Measurements from ENCODE around the gene RPL7A.
"Not testable (repeated sequence)": the region's sequence is repeated elsewhere in the genome, so short reads cannot be mapped to it uniquely, and the experiment has no call there.

RPL7A gene

GRCh38 chr9:133347985-133348717 lies at the start of gene RPL7A, which contains the start of gene MED22:
Gene RPL7A, plus strand, starts transcription at chr9:133348218. Its CDS starts 26 bp downstream, at chr9:133348244.
Gene MED22, minus strand, starts transcription at chr9:133348131. Its CDS starts 1,469 bp downstream, at chr9:133346662.
- DNase-seq (ENCODE audit: low spot score), result peak; percentile 90

- not testable (repeated sequence) for DNase-seq (ENCODE audit: low spot score)
These were observed 48.0 kb upstream of the RPL7A start for GRCh38 chr9:133299996-133300395.

GRCh38 chr9:133301253-133302230 lies 46.5 kb upstream of the RPL7A start:
- no peak for DNase-seq (ENCODE audit: low spot score)

- no peak for DNase-seq (ENCODE audit: low spot score)
These were observed 44.5 kb upstream of the RPL7A start for GRCh38 chr9:133303266-133304157.

- DNase-seq (ENCODE audit: low spot score), result no peak
These were observed 43.9 kb upstream of the RPL7A start for GRCh38 chr9:133304158-133304470.

- no peak for DNase-seq (ENCODE audit: low spot score)
These were observed 43.3 kb upstream of the RPL7A start for GRCh38 chr9:133304477-133305377.

GRCh38 chr9:133305731-133306130 lies 42.3 kb upstream of the RPL7A start:
- DNase-seq (ENCODE audit: low spot score), result no peak

- no peak for DNase-seq (ENCODE audit: low spot score)
These were observed 41.5 kb upstream of the RPL7A start for GRCh38 chr9:133306242-133307204.

GRCh38 chr9:133307301-133307700 lies 40.7 kb upstream of the RPL7A start:
- DNase-seq (ENCODE audit: low spot score), result no peak

- DNase-seq (ENCODE audit: low spot score), result no peak
These were observed 38.4 kb upstream of the RPL7A start for GRCh38 chr9:133309608-133310007.

- DNase-seq (ENCODE audit: low spot score), result no peak
These were observed 32.0 kb upstream of the RPL7A start for GRCh38 chr9:133315997-133316396.

GRCh38 chr9:133317551-133317950 lies 30.5 kb upstream of the RPL7A start:
- DNase-seq (ENCODE audit: low spot score), result not testable (repeated sequence)

GRCh38 chr9:133320421-133320881 lies 27.6 kb upstream of the RPL7A start:
- no peak for DNase-seq (ENCODE audit: low spot score)

- no peak for DNase-seq (ENCODE audit: low spot score)
These were observed 26.5 kb upstream of the RPL7A start for GRCh38 chr9:133321411-133321935.

- no peak for DNase-seq (ENCODE audit: low spot score)
These were observed 25.3 kb upstream of the RPL7A start for GRCh38 chr9:133322701-133323100.

GRCh38 chr9:133323211-133323610 lies 24.8 kb upstream of the RPL7A start:
- no peak for DNase-seq (ENCODE audit: low spot score)

- DNase-seq (ENCODE audit: low spot score), result no peak
These were observed 23.9 kb upstream of the RPL7A start for GRCh38 chr9:133323991-133324703.

- not testable (repeated sequence) for DNase-seq (ENCODE audit: low spot score)
These were observed 21.0 kb upstream of the RPL7A start for GRCh38 chr9:133327021-133327420.
